HEK293 (cell line): ENCODE data around the gene TTF2.

Experiments used
- CTCF ChIA-PET: fragments of 350-600 bp; formaldehyde crosslinking; extraction: SDS; loops from one replicate; lab custom pipeline; 2021; ENCODE audit warnings: antibody characterized with exemption; lab: Yijun Ruan, JAX
- POLR2A ChIA-PET: fragments of 300-600 bp; formaldehyde crosslinking; extraction: SDS; loops from one replicate; lab custom pipeline; 2020; ENCODE audit warnings: antibody characterized with exemption, inconsistent platforms; lab: Yijun Ruan, JAX
- H3K27ac ChIP-seq: fragments of 200-500 bp; sonication (Bioruptor generic); 2 replicates; pipeline ENCODE4 v1.5.1; 2014; ENCODE audit warnings: low read depth, low read length, control low read depth, inconsistent platforms; ENCODE audit errors: extremely low read depth
- H3K36me3 ChIP-seq, 2 experiments: fragments of 200-500 bp in 1 of 2; sonication (Bioruptor generic) in 1 of 2; 1 replicate in 1 of 2; 2 replicates in 1 of 2; pipeline ENCODE4 v1.5.1; 2014 to 2017; ENCODE audit warnings: inconsistent platforms in 2 of 2, low read length in 2 of 2; ENCODE audit not compliant: control insufficient read depth in 2 of 2, insufficient read depth in 1 of 2
- H3K4me1 ChIP-seq: fragments of 200-500 bp; sonication (Bioruptor generic); 2 replicates; pipeline ENCODE4 v1.5.1; 2014; ENCODE audit warnings: mild to moderate bottlenecking, low read length, inconsistent platforms; ENCODE audit not compliant: control insufficient read depth, insufficient read depth
- H3K4me3 ChIP-seq: 2 replicates; pipeline ENCODE4 v1.5.1; 2011; ENCODE audit warnings: low read depth, mild to moderate bottlenecking, control low read depth, low read length, moderate library complexity
- H3K9me3 ChIP-seq: fragments of 200-500 bp; sonication (Bioruptor generic); 2 replicates; pipeline ENCODE4 v1.5.1; 2014; ENCODE audit warnings: low read depth, low read length, inconsistent platforms; ENCODE audit not compliant: control insufficient read depth, insufficient read depth
- AEBP2 ChIP-seq: fragments of 450-650 bp; formaldehyde crosslinking; IDR thresholded peaks from 2 replicates; pipeline ENCODE4 v1.5.1; 2016; ENCODE audit warnings: missing biosample characterization, missing genetic modification characterization, borderline replicate concordance
- HIC1 ChIP-seq: fragments of 450-650 bp; formaldehyde crosslinking; IDR thresholded peaks from 2 replicates; pipeline ENCODE4 v1.5.1; 2016; ENCODE audit warnings: missing biosample characterization, missing genetic modification characterization
- IKZF3 ChIP-seq: fragments of 450-650 bp; IDR thresholded peaks from 2 replicates; pipeline ENCODE4 v1.5.0; 2018; ENCODE audit warnings: missing biosample characterization, mild to moderate bottlenecking, missing genetic modification characterization, moderate library complexity
- KLF10 ChIP-seq: fragments of 450-650 bp; IDR thresholded peaks from 2 replicates; pipeline ENCODE4 v1.5.1; 2018; ENCODE audit warnings: missing biosample characterization, mild to moderate bottlenecking, missing genetic modification characterization
- KLF16 ChIP-seq: fragments of 450-650 bp; formaldehyde crosslinking; IDR thresholded peaks from 2 replicates; pipeline ENCODE4 v1.5.1; 2017; ENCODE audit warnings: missing biosample characterization, missing genetic modification characterization
- YY2 ChIP-seq: fragments of 450-650 bp; formaldehyde crosslinking; IDR thresholded peaks from 2 replicates; pipeline ENCODE4 v1.5.1; 2016; ENCODE audit warnings: missing biosample characterization, missing genetic modification characterization
- ZNF133 ChIP-seq: fragments of 450-650 bp; formaldehyde crosslinking; IDR thresholded peaks from 2 replicates; pipeline ENCODE4 v1.5.1; 2016; ENCODE audit warnings: missing biosample characterization, missing genetic modification characterization
- ZNF146 ChIP-seq: fragments of 450-650 bp; formaldehyde crosslinking; IDR thresholded peaks from 2 replicates; pipeline ENCODE4 v1.5.1; 2016; ENCODE audit warnings: missing biosample characterization, missing genetic modification characterization
- ZNF184 ChIP-seq: fragments of 450-650 bp; IDR thresholded peaks from 2 replicates; pipeline ENCODE4 v1.5.1; 2018; ENCODE audit warnings: missing biosample characterization, mild to moderate bottlenecking, missing genetic modification characterization
- ZNF23 ChIP-seq: fragments of 450-650 bp; formaldehyde crosslinking; IDR thresholded peaks from 2 replicates; pipeline ENCODE4 v1.5.1; 2016; ENCODE audit warnings: missing biosample characterization, missing genetic modification characterization, borderline replicate concordance
- ZNF350 ChIP-seq: fragments of 450-650 bp; formaldehyde crosslinking; IDR thresholded peaks from 2 replicates; pipeline ENCODE4 v1.5.0; 2017; ENCODE audit warnings: missing biosample characterization, mild to moderate bottlenecking, missing genetic modification characterization
- ZNF544 ChIP-seq: fragments of 450-650 bp; formaldehyde crosslinking; IDR thresholded peaks from 2 replicates; pipeline ENCODE4 v1.5.0; 2017; ENCODE audit warnings: missing biosample characterization, missing genetic modification characterization
- ZNF558 ChIP-seq: fragments of 450-650 bp; formaldehyde crosslinking; IDR thresholded peaks from 2 replicates; pipeline ENCODE4 v1.5.1; 2016; ENCODE audit warnings: missing biosample characterization, missing genetic modification characterization
- ZNF571 ChIP-seq: fragments of 450-650 bp; formaldehyde crosslinking; IDR thresholded peaks from 2 replicates; pipeline ENCODE4 v1.5.0; 2017; ENCODE audit warnings: missing biosample characterization, missing genetic modification characterization
- ZNF658 ChIP-seq: fragments of 450-650 bp; formaldehyde crosslinking; IDR thresholded peaks from 2 replicates; pipeline ENCODE4; 2016; ENCODE audit warnings: missing biosample characterization, missing genetic modification characterization
- ZNF664 ChIP-seq: fragments of 450-650 bp; formaldehyde crosslinking; IDR thresholded peaks from 2 replicates; pipeline ENCODE4 v1.5.1; 2016; ENCODE audit warnings: missing biosample characterization, missing genetic modification characterization
- ZNF707 ChIP-seq: fragments of 450-650 bp; formaldehyde crosslinking; IDR thresholded peaks from 2 replicates; pipeline ENCODE4 v1.5.1; 2016; ENCODE audit warnings: missing biosample characterization, missing genetic modification characterization
- ZNF747 ChIP-seq: fragments of 450-650 bp; formaldehyde crosslinking; IDR thresholded peaks from 2 replicates; pipeline ENCODE4 v1.5.1; 2016; ENCODE audit warnings: missing biosample characterization, missing genetic modification characterization
- ZNF837 ChIP-seq: fragments of 450-650 bp; formaldehyde crosslinking; IDR thresholded peaks from 2 replicates; pipeline ENCODE4 v1.5.1; 2016; ENCODE audit warnings: missing biosample characterization, missing genetic modification characterization
- ZNF843 ChIP-seq: fragments of 450-650 bp; formaldehyde crosslinking; IDR thresholded peaks from 2 replicates; pipeline ENCODE4 v1.5.1; 2016; ENCODE audit warnings: missing biosample characterization, missing genetic modification characterization
- ZSCAN23 ChIP-seq: fragments of 450-650 bp; formaldehyde crosslinking; IDR thresholded peaks from 2 replicates; pipeline ENCODE4 v1.5.1; 2016; ENCODE audit warnings: missing biosample characterization, missing genetic modification characterization
- ZXDB ChIP-seq: fragments of 450-650 bp; formaldehyde crosslinking; IDR thresholded peaks from 2 replicates; pipeline ENCODE4 v1.5.1; 2016; ENCODE audit warnings: missing biosample characterization, missing genetic modification characterization
- TF ChIP-seq, protein P1 (sequence below): fragments of 450-650 bp; formaldehyde crosslinking; IDR thresholded peaks from 2 replicates; pipeline ENCODE4 v1.5.1; 2016; ENCODE audit warnings: missing biosample characterization, missing genetic modification characterization, low read depth
- TF ChIP-seq, protein P2 (sequence below): fragments of 450-650 bp; formaldehyde crosslinking; IDR thresholded peaks from 2 replicates; pipeline ENCODE4 v1.5.0; 2017; ENCODE audit warnings: missing biosample characterization, missing genetic modification characterization, borderline replicate concordance

Gene TTF2

GRCh38 chr1:117047271-117047670 is 12.9 kb upstream of the TTF2 start:
- TF ChIP-seq KLF16 (no peak), ZNF664 (tag by site-specific recombination) (peak; percentile 74)
- Histone ChIP-seq H3K36me3 (peaks cover 0 to 8% of the 10 kb centered on the region in 2 experiments; a peak in 1 of 3 replicates), H3K9me3 (no peaks in the 10 kb centered on the region), H3K27ac (no peak overlapping the region), H3K4me1 (no peaks in the 10 kb centered on the region), H3K4me3 (no peak overlapping the region)
- ChIA-PET CTCF (interaction anchor here (0.6 to 1.5 kb wide), 6 partner anchors 9 to 322 kb away, joined by 3 to 6 read pairs (median 4); no protein-coding TSS in a partner anchor), POLR2A (interaction anchor here (0.9 kb wide), 1 partner anchor 13 kb away, joined by 3 read pairs; the partner anchor contains the start of gene TTF2)

- no peak overlapping the region for H3K27ac ChIP-seq
- peaks cover 0 to 8% of the 10 kb centered on the region in 2 experiments; a peak in 1 of 3 replicates for H3K36me3 ChIP-seq
- TF ChIP-seq, protein P1, sequence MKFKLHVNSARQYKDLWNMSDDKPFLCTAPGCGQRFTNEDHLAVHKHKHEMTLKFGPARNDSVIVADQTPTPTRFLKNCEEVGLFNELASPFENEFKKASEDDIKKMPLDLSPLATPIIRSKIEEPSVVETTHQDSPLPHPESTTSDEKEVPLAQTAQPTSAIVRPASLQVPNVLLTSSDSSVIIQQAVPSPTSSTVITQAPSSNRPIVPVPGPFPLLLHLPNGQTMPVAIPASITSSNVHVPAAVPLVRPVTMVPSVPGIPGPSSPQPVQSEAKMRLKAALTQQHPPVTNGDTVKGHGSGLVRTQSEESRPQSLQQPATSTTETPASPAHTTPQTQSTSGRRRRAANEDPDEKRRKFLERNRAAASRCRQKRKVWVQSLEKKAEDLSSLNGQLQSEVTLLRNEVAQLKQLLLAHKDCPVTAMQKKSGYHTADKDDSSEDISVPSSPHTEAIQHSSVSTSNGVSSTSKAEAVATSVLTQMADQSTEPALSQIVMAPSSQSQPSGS = no peak
- no peak for TF ChIP-seq ZNF558 (tag by site-specific recombination)
- TF ChIP-seq KLF10 = no peak
- no peak for TF ChIP-seq ZSCAN23 (tag by site-specific recombination)
- TF ChIP-seq ZNF23 (tag by site-specific recombination) = no peak
- TF ChIP-seq ZNF843 (tag by site-specific recombination) = no peak
- TF ChIP-seq YY2 (tag by site-specific recombination) = no peak
- TF ChIP-seq ZNF707 (tag by site-specific recombination) = no peak
- CTCF ChIA-PET = interaction anchor here (0.7 kb wide), 1 partner anchor 171 kb away, joined by 3 read pairs; no protein-coding TSS in a partner anchor
- POLR2A ChIA-PET = no interaction called here
- H3K4me3 ChIP-seq = no peak overlapping the region
- H3K4me1 ChIP-seq = no peaks in the 10 kb centered on the region
- H3K9me3 ChIP-seq = no peaks in the 10 kb centered on the region
Observed at GRCh38 chr1:117049857-117050256, 10.3 kb upstream of the TTF2 start.

DNA sequence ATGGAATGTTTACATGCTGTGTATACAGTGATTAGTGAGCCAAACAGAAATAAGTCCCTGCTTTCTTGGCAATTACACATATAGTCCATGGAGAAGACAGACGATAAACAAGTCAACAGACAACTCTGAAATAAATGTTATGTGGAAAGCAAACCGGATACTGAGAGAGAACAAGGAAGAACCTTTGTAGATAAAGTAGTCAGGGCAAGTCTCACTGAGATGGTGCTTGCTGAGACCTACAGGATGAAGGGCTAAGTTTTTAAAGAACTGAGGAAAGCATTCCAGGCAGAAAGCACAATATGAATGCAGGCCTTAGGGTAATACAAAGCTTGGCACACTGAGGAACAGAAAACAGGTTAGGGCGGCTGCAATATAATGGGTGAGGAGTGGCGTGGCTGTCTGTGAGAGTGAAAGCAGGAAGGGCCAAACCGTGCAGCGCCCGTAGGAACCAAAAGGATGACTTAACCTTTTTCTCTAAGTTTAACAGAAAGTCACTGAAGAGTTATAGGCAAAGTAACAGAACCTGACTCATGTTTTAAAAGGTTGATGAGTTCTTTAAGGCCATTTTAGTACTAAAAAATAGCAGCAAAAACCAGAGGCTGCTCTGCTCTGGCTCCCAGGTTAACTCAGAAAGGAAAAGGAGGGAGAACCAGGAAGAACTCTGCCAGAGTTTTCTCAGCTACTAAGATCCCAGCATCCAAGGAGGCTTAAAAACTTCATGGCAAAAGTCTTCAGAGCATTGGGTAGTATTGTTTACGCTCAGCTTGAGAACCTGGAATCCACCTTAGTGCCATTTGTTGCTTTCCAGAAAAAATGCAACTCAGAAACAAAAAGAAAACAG is 8.7 kb upstream of the TTF2 start:
- H3K4me3 ChIP-seq = no peak overlapping the region
- ChIA-PET CTCF (interaction anchor here (1.1 to 2.3 kb wide), 2 partner anchors 172 to 314 kb away, joined by 4 to 7 read pairs; no protein-coding TSS in a partner anchor), POLR2A (no interaction called here)
- no peak overlapping the region for H3K27ac ChIP-seq
- peaks cover 0 to 8% of the 10 kb centered on the region in 2 experiments; a peak in 1 of 3 replicates for H3K36me3 ChIP-seq
- H3K9me3 ChIP-seq = no peaks in the 10 kb centered on the region
- no peaks in the 10 kb centered on the region for H3K4me1 ChIP-seq
- TF ChIP-seq, protein P2, sequence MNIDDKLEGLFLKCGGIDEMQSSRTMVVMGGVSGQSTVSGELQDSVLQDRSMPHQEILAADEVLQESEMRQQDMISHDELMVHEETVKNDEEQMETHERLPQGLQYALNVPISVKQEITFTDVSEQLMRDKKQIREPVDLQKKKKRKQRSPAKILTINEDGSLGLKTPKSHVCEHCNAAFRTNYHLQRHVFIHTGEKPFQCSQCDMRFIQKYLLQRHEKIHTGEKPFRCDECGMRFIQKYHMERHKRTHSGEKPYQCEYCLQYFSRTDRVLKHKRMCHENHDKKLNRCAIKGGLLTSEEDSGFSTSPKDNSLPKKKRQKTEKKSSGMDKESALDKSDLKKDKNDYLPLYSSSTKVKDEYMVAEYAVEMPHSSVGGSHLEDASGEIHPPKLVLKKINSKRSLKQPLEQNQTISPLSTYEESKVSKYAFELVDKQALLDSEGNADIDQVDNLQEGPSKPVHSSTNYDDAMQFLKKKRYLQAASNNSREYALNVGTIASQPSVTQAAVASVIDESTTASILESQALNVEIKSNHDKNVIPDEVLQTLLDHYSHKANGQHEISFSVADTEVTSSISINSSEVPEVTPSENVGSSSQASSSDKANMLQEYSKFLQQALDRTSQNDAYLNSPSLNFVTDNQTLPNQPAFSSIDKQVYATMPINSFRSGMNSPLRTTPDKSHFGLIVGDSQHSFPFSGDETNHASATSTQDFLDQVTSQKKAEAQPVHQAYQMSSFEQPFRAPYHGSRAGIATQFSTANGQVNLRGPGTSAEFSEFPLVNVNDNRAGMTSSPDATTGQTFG = no peak
- TF ChIP-seq ZXDB (tag by site-specific recombination) = no peak
- TF ChIP-seq IKZF3 (tag by site-specific recombination) = no peak
- TF ChIP-seq ZNF544 (tag by site-specific recombination) = no peak
- TF ChIP-seq ZNF837 (tag by site-specific recombination) = no peak
- TF ChIP-seq ZNF184 = no peak
- no peak for TF ChIP-seq ZNF658 (tag by site-specific recombination)
- no peak for TF ChIP-seq ZNF843 (tag by site-specific recombination)
- TF ChIP-seq ZNF571 = no peak
- no peak for TF ChIP-seq ZNF350
- no peak for TF ChIP-seq HIC1 (tag by site-specific recombination)
- no peak for TF ChIP-seq AEBP2 (tag by site-specific recombination)
- no peak for TF ChIP-seq ZNF747
- no peak for TF ChIP-seq ZNF133 (tag by site-specific recombination)
- TF ChIP-seq ZNF146 (tag by site-specific recombination) = no peak
